AG10803 (cell line): ENCODE results near the gene PRPH.
"Not testable (repeated sequence)": the region's sequence is repeated elsewhere in the genome, so short reads cannot be mapped to it uniquely, and the experiment has no call there.

ENCODE experiments used
- DNase-seq: peaks from one replicate; pipeline ENCODE4 v3.0.0; 2010; ENCODE audit warnings: low read depth
- H3K4me3 ChIP-seq: 2 replicates; pipeline ENCODE4 v1.5.1; 2011; ENCODE audit warnings: mild to moderate bottlenecking, low read length, control low read depth
- TF ChIP-seq, protein P1 (sequence below): conservative IDR thresholded peaks from 2 replicates; pipeline ENCODE4 v1.5.1; 2011; ENCODE audit warnings: mild to moderate bottlenecking, low read length, control low read depth, inconsistent platforms

The PRPH gene

DNA sequence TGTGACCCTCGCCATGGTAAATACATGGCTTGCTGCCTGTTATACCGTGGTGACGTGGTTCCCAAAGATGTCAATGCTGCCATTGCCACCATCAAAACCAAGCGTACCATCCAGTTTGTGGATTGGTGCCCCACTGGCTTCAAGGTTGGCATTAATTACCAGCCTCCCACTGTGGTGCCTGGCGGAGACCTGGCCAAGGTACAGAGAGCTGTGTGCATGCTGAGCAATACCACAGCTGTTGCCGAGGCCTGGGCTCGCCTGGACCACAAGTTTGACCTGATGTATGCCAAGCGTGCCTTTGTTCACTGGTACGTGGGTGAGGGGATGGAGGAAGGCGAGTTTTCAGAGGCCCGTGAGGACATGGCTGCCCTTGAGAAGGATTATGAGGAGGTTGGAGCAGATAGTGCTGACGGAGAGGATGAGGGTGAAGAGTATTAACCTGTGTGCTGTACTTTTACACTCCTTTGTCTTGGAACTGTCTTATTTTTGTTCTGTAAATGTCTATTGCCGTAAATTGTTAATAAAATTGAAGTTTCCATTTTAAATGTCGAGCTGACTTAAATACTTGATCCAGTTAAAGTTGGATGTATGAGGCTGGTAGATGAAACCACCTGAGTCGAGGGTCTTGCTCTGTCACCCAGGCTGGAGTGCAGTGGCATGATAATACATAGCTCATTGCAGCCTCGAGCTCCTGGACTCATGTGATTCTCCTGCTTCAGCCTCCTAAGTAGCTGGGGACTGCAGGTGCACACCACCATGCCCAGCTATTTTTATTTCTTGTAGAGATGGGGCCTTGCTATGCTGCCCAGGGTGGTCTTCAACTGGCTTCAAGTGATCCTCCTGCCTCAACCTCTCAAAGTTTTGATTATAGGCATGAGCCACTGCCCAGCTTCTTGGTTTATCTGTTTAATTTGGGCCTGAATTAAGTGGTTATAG lies 21.9 kb upstream of the PRPH start:
- no peak overlapping the region for H3K4me3 ChIP-seq
- TF ChIP-seq, protein P1, sequence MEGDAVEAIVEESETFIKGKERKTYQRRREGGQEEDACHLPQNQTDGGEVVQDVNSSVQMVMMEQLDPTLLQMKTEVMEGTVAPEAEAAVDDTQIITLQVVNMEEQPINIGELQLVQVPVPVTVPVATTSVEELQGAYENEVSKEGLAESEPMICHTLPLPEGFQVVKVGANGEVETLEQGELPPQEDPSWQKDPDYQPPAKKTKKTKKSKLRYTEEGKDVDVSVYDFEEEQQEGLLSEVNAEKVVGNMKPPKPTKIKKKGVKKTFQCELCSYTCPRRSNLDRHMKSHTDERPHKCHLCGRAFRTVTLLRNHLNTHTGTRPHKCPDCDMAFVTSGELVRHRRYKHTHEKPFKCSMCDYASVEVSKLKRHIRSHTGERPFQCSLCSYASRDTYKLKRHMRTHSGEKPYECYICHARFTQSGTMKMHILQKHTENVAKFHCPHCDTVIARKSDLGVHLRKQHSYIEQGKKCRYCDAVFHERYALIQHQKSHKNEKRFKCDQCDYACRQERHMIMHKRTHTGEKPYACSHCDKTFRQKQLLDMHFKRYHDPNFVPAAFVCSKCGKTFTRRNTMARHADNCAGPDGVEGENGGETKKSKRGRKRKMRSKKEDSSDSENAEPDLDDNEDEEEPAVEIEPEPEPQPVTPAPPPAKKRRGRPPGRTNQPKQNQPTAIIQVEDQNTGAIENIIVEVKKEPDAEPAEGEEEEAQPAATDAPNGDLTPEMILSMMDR, result no peak
- DNase-seq, result no peak

DNA sequence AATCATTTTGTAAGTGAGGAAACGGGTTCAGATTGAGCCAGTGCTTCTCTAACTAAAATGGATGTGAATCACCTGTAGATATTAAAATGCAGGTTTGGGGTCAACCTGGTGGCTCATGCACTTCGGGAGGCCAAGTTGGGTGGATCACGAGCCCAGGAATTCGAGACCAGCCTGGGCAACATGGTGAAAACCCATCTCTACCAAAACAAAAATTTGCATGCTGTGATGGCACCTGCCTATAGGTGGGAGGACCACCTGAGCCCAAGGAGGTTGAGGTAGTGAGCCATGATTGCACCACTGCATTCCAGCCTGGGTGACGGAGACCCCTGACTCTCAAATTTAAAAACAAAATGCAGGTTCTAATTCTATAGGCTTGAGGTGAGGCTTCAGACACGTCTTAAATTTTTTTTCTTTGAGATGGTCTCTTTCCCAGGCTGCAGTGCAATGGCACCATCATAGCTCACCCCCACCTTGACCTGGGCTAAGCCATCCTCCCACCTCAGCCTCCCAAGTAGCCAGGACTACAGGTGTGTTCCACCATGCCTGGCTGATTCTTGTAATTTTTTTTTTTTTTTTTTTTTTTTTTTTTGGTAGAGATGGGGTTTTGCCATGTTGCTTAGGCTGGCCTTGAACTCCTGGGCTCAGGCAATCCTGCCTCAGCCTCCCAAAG lies 21.1 kb upstream of the PRPH start:
- DNase-seq, result no peak
- H3K4me3 ChIP-seq, result no peak overlapping the region
- TF ChIP-seq, protein P1, result no peak

DNA sequence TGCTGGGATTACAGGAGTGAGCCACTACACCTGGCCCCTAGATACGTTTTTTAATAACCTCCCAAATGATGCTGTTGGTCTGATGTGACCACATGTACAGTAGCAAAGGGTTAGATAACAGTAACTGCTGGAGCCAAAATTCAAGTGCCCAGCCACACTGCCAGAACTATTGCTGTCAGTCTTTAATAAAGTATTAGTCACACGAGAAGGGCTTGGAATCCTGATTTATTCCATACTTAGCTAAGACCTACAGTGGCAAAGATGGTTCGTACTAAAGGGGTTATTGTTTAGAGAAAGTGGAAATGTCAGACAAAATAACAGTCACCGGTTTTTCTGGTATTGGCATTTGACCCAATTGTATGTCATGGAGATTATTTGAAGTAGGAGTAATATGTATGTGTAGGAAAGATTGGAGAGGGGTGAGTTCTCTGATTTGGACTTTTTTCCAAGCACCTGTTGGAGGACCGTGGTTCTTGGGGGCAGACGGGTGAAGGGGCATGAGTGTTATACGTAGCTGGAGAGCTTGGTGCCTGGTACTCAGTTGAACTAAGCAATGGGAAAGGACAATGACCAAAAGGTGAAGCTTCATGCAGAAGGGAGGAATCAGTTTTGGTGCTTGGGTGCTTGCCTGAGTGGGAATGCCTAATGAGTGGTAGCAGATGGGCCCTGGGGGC lies 20.4 kb upstream of the PRPH start:
- no peak overlapping the region for H3K4me3 ChIP-seq
- DNase-seq, result no peak
- TF ChIP-seq, protein P1, result no peak

DNA sequence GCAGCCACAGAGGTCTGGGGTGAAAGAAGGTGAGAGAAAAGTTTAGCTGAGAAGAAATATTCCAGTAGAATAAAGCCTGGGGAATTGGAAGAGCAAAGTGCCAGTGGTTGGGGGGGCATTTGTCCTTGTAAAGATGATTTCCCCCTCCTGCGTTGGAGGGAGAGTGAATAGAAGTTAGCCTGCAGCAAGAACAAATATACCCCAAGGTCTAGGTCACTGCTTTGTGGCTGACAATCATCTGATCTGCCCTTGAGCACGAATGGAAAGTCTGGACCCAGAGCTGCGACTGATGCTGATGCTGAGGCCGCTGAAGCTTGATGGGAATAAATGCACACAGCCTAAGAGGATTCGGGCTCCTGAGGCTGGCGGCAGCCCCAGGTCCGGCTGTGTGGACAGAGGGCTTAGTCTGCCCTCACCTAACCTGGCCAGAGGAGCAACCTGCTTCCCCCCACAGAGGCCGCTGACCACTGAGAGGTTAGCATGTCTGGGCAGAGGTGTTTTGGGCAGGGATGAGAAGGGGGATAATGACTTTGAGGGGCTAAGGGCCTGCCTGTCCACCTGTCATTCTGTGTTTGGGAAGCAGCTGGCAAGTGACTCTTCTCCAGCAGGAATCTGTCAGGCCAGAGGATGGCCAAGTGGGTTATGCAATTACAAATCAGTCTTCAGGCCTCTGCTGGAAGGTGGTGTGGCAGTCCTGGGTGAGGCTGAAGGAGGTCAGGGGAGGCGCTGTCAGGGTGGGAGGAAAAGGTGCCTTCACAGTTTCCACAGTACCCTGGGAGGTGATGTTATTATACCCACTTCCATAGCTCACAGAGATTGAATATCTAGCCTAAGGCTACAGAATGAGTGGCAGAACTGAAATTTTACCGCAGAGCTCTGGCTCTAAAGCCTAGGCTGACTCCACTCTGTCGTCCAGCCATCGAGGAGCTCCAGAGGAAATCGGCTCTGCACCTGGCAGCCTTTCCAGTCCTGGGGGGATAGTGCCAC lies 18.4 kb upstream of the PRPH start:
- TF ChIP-seq, protein P1, result no peak
- no peak for DNase-seq
- H3K4me3 ChIP-seq, result no peak overlapping the region

DNA sequence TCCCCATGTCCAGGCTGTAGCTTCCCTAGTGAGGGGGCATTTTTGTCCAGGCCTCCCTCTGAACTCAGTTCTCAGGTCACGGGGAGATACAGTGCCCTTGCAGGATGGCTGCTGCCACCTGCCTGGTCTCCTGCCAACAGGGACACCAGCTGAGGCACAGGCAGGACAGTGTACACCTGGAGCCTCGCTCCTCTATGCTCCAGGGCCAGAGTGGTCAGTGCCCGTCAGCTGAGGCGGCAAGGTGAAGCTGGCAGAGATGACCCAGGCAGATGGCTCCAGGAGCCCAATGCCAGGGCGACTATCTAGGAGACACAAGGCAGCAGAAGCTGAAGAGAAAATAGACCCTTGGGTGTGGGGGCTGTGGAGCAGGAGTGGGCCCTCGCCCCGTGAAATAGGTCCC lies 17.5 kb upstream of the PRPH start:
- TF ChIP-seq, protein P1, result no peak
- H3K4me3 ChIP-seq, result no peak overlapping the region

DNA sequence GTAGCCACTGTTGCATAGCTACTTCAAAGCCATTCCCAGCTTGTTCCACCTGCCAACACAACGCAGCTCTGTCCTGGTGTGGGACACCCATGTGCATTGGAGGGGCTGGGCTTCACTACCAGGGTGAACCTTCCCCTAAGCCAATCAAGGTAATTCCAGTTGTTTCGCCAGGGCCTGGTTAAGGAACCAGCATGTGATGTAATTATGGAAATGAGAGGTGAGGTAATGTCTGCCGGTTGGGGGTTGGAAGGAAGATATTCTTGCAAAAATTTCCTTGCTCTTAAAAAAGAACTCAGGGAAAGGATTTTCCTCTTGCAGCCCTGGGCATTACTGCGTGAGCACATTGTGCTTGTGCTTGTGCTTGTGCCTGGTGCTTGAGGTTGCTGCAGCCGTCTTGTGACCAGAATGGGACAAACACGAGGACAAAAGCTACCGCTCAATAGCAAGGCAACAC lies 15.2 kb upstream of the PRPH start:
- no peak for DNase-seq
- TF ChIP-seq, protein P1, result no peak
- no peak overlapping the region for H3K4me3 ChIP-seq

More for the DNA sequence above, 17.5 kb upstream of the PRPH start:
- no peak for DNase-seq

DNA sequence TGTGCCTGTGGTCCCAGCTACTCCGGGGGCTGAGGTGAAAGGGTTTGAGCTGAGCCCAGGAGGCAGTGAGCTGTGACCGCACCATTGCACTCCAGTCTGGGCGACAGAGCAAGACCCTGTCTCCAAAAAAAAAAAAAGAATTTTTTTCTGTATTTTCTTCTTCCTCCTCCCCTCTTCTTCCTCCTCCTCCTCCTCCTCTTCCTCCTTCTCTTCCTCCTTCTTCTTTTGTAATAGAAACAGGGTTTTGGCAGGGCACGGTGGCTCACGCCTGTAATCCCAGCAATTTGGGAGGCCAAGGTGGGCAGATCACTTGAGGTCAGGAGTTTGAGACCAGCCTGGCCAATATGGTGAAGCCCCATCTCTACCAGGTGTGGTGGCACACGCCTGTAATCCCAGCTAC lies 14.4 kb upstream of the PRPH start:
- H3K4me3 ChIP-seq, DNase-seq: not testable (repeated sequence)
